ENCODE measurements around the gene TNC.

Gene TNC

GRCh38 chr9:115022760-115023434 lies 95.1 kb downstream of the TNC start:
- H3K4me3 ChIP-seq (ENCODE audit: low read depth, low read length), result no peak overlapping the region
- TF ChIP-seq CTCF (conservative IDR thresholded peaks at IDR 0.05; ENCODE audit: low read depth, low read length), result no peak
- DNase-seq (ENCODE audit: low read depth), result peak; percentile 62

- DNase-seq (ENCODE audit: low read depth), result peak; percentile 70
- no peak overlapping the region for H3K4me3 ChIP-seq (ENCODE audit: low read depth, low read length)
- TF ChIP-seq CTCF (conservative IDR thresholded peaks at IDR 0.05; ENCODE audit: low read depth, low read length), result no peak
These were observed 99.2 kb downstream of the TNC start for GRCh38 chr9:115018547-115019435.

- no peak for DNase-seq (ENCODE audit: low read depth)
- no peak for TF ChIP-seq CTCF (conservative IDR thresholded peaks at IDR 0.05; ENCODE audit: low read depth, low read length)
- H3K4me3 ChIP-seq (ENCODE audit: low read depth, low read length), result no peak overlapping the region
These were observed 101.6 kb downstream of the TNC start for GRCh38 chr9:115016344-115016743.

- peak; percentile 77 for TF ChIP-seq CTCF (conservative IDR thresholded peaks at IDR 0.05; ENCODE audit: low read depth, low read length)
- peak; percentile 69 for DNase-seq (ENCODE audit: low read depth)
- no peak overlapping the region for H3K4me3 ChIP-seq (ENCODE audit: low read depth, low read length)
These were observed 102.8 kb downstream of the TNC start for GRCh38 chr9:115015018-115015635.

GRCh38 chr9:115014438-115014837 lies 103.5 kb downstream of the TNC start:
- no peak for TF ChIP-seq CTCF (conservative IDR thresholded peaks at IDR 0.05; ENCODE audit: low read depth, low read length)
- DNase-seq (ENCODE audit: low read depth), result no peak
- no peak overlapping the region for H3K4me3 ChIP-seq (ENCODE audit: low read depth, low read length)

- peak; percentile 90 for DNase-seq (ENCODE audit: low read depth)
- TF ChIP-seq CTCF (conservative IDR thresholded peaks at IDR 0.05; ENCODE audit: low read depth, low read length), result peak; percentile 92
These were observed 104.0 kb downstream of the TNC start for GRCh38 chr9:115013998-115014397.

More at GRCh38 chr9:115013998-115014397, 104.0 kb downstream of the TNC start:
- H3K4me3 ChIP-seq (ENCODE audit: low read depth, low read length), result no peak overlapping the region

Measured in choroid plexus epithelial cell (primary cell).